ENCODE measurements around the gene CPNE4.
"Not testable (repeated sequence)": the region's sequence is repeated elsewhere in the genome, so short reads cannot be mapped to it uniquely, and the experiment has no call there.

CPNE4 gene

DNA sequence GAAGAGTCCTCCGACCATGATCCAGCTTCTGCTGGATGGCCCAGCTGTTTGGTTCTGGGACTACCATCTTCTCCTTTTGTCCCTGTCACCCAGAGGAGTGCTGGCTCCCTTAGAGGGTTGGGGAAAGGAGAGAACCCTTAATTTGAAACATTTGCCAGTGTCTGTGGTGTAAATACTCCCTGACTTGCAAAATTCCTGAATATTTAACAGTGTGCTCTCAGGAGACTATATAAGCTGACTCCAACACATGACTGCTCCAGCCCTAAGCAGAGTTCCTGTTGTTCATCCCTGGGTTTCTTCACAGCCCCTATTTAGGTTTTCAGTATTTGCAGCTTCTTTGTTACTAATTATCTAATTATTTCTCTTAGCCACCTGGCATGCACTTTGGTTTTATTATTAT lies 133.1 kb downstream of the CPNE4 start:
- Histone ChIP-seq H3K9ac (ENCODE audit: low read depth, low read length) (no peak overlapping the region), H3K9me3 (ENCODE audit: control insufficient read depth, insufficient read depth, low read length) (no peaks in the 10 kb centered on the region), H3K4me1 (ENCODE audit: insufficient read depth, low read length) (peaks cover 21% of the 10 kb centered on the region; the same call in 1 of the 2 replicates), H3K36me3 (ENCODE audit: insufficient read depth, low read length) (no peaks in the 10 kb centered on the region)

DNA sequence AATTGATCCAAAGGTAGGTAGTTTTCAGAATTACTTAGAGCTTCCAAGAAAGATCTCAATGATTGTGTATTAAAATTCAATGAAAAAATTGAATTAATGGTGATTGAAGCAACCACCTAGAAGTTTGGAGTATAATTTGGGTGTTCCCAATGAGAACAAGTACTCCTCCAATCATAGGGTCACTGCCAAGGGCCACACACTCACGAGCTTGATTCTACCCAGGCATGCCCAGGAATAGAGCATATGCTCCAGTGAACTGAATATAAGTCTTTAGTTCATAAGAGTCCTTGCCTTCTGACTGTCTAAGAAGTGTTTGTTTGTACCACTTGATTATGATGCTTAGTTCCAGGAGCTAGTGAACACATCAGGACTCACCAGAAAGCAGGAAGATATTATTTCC lies 133.9 kb downstream of the CPNE4 start:
- Histone ChIP-seq H3K9me3 (ENCODE audit: control insufficient read depth, insufficient read depth, low read length) (no peaks in the 10 kb centered on the region), H3K9ac (ENCODE audit: low read depth, low read length) (no peak overlapping the region), H3K36me3 (ENCODE audit: insufficient read depth, low read length) (no peaks in the 10 kb centered on the region), H3K4me1 (ENCODE audit: insufficient read depth, low read length) (peaks cover 21% of the 10 kb centered on the region; the same call in 1 of the 2 replicates)

DNA sequence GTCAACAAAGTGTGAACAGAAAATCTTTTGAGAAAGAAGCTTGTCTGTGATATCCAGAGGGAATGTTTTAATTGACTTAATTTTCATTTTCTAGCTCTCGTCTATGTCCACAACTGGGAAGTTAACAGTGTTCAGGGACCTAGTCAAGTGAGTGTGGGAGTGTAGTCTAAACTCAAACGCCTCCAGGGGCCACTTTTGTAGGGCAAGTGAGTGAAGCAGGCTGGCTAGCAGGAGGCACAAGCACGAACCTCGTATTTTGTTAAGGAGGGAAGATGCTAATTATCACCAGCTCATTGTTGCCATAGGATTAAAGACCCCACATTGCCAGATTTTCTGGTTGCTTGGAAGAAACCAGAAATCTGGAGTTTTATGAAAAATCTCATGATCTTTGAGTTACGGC lies 135.8 kb downstream of the CPNE4 start:
- H3K36me3 ChIP-seq (ENCODE audit: insufficient read depth, low read length): no peaks in the 10 kb centered on the region
- H3K9ac ChIP-seq (ENCODE audit: low read depth, low read length): no peak overlapping the region
- H3K4me1 ChIP-seq (ENCODE audit: insufficient read depth, low read length): peaks cover 19% of the 10 kb centered on the region; the same call in 1 of the 2 replicates
- H3K9me3 ChIP-seq (ENCODE audit: control insufficient read depth, insufficient read depth, low read length): no peaks in the 10 kb centered on the region

DNA sequence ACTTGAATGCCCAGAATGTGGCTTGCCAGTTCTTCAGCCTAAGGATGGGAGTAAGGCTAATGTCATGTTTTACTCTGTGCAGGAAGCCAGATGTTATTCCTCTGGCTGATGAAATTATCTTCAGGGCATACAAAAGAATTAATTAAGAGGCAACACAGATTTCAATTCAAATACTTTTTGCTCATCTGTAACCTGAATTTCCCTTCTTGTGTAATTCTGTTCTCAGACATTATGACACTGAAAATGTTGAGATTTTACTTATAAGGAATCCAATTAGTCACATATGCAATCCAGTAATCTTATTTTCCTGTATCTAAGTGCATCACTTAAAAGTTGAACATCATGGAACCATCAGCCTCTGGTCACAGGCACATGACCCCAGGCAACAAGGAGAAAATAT lies 136.5 kb downstream of the CPNE4 start:
- no peaks in the 10 kb centered on the region for H3K9me3 ChIP-seq (ENCODE audit: control insufficient read depth, insufficient read depth, low read length)
- peaks cover 13% of the 10 kb centered on the region; the same call in 1 of the 2 replicates for H3K4me1 ChIP-seq (ENCODE audit: insufficient read depth, low read length)
- no peak overlapping the region for H3K9ac ChIP-seq (ENCODE audit: low read depth, low read length)
- no peaks in the 10 kb centered on the region for H3K36me3 ChIP-seq (ENCODE audit: insufficient read depth, low read length)

DNA sequence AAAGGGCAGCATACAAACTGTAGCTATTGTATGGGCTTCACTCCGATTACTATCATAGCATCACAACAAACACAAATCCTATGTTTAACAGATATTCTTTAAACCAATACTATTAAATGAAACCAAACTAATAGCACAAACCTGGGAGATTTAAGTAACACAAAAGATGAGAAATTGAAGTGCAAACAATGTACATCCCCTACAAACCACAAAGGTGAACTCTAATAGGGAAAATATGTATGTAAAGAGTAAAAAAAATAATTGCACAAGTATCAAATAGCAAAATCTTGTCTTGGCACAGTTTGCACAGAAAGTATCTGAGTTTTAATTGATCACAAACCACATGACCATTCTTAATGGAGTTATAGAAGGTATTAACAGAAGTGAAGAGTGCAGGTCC lies 138.5 kb downstream of the CPNE4 start:
- Histone ChIP-seq H3K9me3 (ENCODE audit: control insufficient read depth, insufficient read depth, low read length) (no peaks in the 10 kb centered on the region), H3K9ac (ENCODE audit: low read depth, low read length) (no peak overlapping the region), H3K4me1 (ENCODE audit: insufficient read depth, low read length) (0 out of 2 replicates have a peak, but pooled peaks cover 7% of the 10 kb centered on the region), H3K36me3 (ENCODE audit: insufficient read depth, low read length) (no peaks in the 10 kb centered on the region)

DNA sequence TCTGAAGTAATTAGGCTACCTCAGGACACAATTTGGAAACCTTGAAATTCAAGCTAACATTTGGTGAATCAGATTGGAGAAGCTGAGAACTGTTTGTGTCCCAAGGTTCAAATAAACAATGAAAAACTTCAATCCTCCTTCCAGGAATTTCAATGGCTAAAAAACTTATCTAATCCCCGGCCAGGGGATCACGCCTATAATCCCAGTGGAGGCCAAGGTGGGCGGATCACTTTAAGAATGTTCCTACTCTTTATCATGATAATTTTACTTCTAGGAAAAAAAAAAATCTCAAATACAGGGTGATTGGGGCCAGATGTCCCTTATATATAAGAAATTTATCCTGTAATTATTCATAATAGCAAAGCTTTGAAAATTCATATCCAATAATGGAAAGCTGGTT lies 139.0 kb downstream of the CPNE4 start:
- Histone ChIP-seq H3K9ac (ENCODE audit: low read depth, low read length) (no peak overlapping the region), H3K9me3 (ENCODE audit: control insufficient read depth, insufficient read depth, low read length) (no peaks in the 10 kb centered on the region), H3K36me3 (ENCODE audit: insufficient read depth, low read length) (no peaks in the 10 kb centered on the region), H3K4me1 (ENCODE audit: insufficient read depth, low read length) (0 out of 2 replicates have a peak, but pooled peaks cover 7% of the 10 kb centered on the region)

DNA sequence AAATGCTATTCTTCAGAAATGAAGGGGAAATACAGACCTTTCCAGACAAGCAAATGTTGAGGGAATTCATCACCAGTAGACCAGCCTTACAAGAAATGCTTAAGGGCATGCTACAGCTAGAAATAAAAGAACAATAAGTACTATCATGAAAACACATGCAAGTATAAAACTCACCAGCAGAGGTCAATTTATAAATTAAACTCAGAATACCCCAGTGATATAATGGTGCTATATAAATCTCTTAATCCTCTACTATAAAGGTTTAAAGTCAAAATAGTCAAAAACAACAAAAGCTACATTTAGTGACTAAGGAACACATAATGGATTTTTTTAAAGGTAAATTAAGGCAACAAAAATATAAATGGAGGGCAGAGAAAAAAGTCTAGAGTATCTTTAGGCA lies 142.5 kb downstream of the CPNE4 start:
- H3K9me3 ChIP-seq (ENCODE audit: control insufficient read depth, insufficient read depth, low read length): no peaks in the 10 kb centered on the region
- H3K9ac ChIP-seq (ENCODE audit: low read depth, low read length): no peak overlapping the region
- no peaks in the 10 kb centered on the region for H3K4me1 ChIP-seq (ENCODE audit: insufficient read depth, low read length)
- H3K36me3 ChIP-seq (ENCODE audit: insufficient read depth, low read length): no peaks in the 10 kb centered on the region

DNA sequence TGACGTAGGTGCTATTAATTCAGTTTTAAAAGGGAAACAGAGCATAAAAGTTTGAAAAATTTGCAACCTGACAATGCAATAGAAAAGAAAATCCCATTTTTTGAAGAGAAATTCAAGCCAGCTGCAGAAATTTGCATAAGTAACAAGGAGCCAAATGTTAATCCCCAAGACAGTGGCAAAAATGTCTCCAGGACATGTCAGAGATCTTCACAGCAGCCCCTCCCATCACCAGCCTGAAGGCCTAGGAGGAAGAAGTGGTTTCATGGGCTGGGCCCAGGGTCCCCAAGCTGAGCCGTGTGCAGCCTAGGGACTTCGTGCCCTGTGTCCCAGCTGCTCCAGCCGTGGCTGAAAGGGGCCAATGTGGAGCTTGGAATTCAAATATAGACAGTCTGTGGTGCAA lies 148.9 kb downstream of the CPNE4 start:
- H3K36me3 ChIP-seq (ENCODE audit: insufficient read depth, low read length); H3K9ac ChIP-seq (ENCODE audit: low read depth, low read length); H3K9me3 ChIP-seq (ENCODE audit: control insufficient read depth, insufficient read depth, low read length); H3K4me1 ChIP-seq (ENCODE audit: insufficient read depth, low read length): not testable (repeated sequence)

DNA sequence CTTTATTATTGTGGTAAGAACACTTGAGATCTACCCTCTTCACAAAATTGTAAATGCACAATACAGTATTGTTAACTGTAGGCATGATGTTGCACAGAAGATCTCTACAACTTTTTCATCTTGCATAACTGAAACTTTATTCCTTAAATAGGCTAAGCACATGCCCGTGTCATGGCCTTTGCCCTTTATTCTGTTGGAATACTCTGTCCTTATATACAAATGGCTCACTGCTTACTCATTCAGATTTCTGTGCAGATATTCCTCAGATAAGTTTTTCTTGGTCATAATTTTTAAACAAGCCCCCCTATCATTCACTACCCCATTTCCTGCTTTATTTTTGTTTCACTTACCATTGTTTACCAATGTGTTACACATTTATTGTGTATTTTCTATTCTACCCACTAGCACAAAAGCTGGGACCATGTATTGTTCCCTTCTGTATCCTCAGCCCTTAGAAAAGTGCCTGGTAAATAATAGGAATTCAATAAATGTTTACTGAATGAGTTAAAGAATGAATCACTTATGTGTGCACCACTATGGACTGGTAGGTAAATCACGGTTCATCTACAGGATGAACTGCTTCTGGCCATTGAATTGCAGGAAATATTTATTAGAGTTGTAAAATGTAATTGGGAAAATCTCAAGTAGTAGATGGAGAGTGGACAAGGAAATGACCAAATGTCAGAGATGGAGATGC lies 151.0 kb downstream of the CPNE4 start:
- no peaks in the 10 kb centered on the region for H3K4me1 ChIP-seq (ENCODE audit: insufficient read depth, low read length)
- H3K9me3 ChIP-seq (ENCODE audit: control insufficient read depth, insufficient read depth, low read length): no peaks in the 10 kb centered on the region
- H3K36me3 ChIP-seq (ENCODE audit: insufficient read depth, low read length): no peaks in the 10 kb centered on the region
- H3K9ac ChIP-seq (ENCODE audit: low read depth, low read length): no peak overlapping the region

DNA sequence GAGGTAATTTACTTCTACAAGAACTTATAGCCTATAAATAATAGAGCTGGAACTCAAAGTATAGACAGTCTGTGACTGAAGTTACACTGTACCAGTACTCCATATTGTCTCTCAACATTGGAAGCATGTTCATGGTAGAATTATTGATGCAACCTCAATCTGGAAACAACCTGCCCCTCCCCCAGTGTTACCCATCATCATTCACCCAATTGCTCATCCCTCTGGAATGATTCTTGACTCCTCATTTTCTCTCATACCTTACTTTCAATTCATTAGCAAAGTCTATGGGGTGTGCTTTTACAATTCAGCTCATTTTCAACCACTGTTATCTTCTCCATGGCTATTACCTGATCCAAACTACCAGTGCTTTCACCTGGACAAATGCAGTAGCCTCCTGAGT lies 151.7 kb downstream of the CPNE4 start:
- Histone ChIP-seq H3K9me3 (ENCODE audit: control insufficient read depth, insufficient read depth, low read length) (no peaks in the 10 kb centered on the region), H3K4me1 (ENCODE audit: insufficient read depth, low read length) (no peaks in the 10 kb centered on the region), H3K36me3 (ENCODE audit: insufficient read depth, low read length) (no peaks in the 10 kb centered on the region), H3K9ac (ENCODE audit: low read depth, low read length) (no peak overlapping the region)

DNA sequence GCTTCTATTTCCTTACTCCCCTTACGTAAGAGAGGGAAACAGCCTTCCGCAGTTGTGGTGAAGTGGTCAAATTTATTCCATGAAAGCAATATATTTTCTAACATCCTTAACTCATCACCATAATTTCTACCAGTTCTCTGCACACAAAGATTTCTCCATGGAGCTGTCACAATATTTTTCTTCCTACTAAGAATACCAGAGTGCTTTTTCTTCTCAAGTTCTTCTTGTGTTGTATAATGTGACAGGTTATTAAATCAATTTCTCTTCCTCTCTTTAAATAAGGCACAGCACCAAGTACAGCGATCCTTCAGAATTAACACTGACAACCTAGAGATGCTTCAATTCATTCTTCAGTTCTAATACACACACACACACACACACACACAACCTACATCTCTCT lies 153.0 kb downstream of the CPNE4 start:
- Histone ChIP-seq H3K4me1 (ENCODE audit: insufficient read depth, low read length) (no peaks in the 10 kb centered on the region), H3K36me3 (ENCODE audit: insufficient read depth, low read length) (no peaks in the 10 kb centered on the region), H3K9ac (ENCODE audit: low read depth, low read length) (no peak overlapping the region), H3K9me3 (ENCODE audit: control insufficient read depth, insufficient read depth, low read length) (no peaks in the 10 kb centered on the region)

DNA sequence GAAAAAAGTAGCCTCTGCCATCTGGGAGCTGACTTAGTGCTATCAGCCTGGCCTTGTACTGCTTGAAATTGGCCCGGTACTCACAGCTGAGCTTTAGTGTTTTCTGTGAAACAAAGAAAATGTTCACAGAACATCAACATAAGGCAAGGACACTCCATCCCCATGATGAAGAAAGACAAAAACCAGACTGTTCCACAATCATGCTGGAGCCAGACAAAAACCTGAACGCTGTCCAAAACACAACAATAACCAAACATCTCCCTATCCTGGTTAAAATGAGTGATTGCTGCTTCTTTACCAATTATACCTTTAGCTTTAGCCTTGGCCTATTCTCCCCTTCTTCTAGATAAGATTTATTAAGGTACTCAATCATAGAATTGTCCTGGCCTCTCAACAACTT lies 153.9 kb downstream of the CPNE4 start:
- Histone ChIP-seq H3K36me3 (ENCODE audit: insufficient read depth, low read length) (no peaks in the 10 kb centered on the region), H3K9ac (ENCODE audit: low read depth, low read length) (no peak overlapping the region), H3K9me3 (ENCODE audit: control insufficient read depth, insufficient read depth, low read length) (no peaks in the 10 kb centered on the region)

DNA sequence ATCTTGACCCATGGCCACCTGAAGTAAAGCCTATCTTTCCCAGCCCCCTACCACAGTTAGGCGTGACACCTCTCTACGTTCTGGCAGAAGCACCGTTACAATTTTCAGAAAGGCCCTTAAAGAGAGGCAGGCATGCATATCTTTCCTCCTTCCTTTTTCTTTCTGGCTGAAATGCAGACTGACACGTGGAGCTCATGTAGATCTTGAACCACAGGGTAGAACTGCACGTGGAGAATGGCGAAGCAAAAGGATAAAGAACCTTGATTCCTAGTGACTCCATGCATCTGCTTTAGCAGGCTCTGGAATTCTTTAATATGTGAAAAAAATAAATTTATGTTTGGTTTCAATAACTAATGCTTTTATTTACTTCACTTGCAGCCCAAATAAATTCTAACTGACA lies 166.6 kb downstream of the CPNE4 start:
- Histone ChIP-seq H3K36me3 (ENCODE audit: insufficient read depth, low read length) (no peaks in the 10 kb centered on the region), H3K9me3 (ENCODE audit: control insufficient read depth, insufficient read depth, low read length) (no peaks in the 10 kb centered on the region), H3K4me1 (ENCODE audit: insufficient read depth, low read length) (peaks cover 3% of the 10 kb centered on the region; the same call in 1 of the 2 replicates), H3K9ac (ENCODE audit: low read depth, low read length) (no peak overlapping the region)

More for the DNA sequence above, 153.9 kb downstream of the CPNE4 start:
- H3K4me1 ChIP-seq (ENCODE audit: insufficient read depth, low read length): no peaks in the 10 kb centered on the region

DNA sequence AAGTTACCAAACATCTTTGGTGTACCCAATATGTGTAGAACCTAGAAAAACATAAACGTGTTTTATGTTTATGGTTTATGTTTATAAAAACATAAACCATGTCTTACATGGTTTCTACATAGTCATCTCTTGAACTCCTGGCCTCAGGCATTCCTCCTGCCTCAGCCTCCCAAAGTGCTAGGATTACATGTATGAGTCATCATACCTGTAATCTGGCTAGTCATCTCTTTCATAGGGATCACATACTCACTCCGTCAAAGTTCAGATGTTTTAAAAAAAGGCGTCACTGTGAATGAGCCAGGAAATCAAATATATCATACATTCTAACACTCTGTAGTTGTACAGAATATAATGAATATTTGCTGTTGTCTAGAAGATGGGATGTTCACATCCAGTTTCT lies 178.6 kb downstream of the CPNE4 start:
- H3K36me3 ChIP-seq (ENCODE audit: insufficient read depth, low read length): no peaks in the 10 kb centered on the region
- no peaks in the 10 kb centered on the region for H3K9me3 ChIP-seq (ENCODE audit: control insufficient read depth, insufficient read depth, low read length)
- H3K9ac ChIP-seq (ENCODE audit: low read depth, low read length): no peak overlapping the region
- H3K4me1 ChIP-seq (ENCODE audit: insufficient read depth, low read length): no peaks in the 10 kb centered on the region

DNA sequence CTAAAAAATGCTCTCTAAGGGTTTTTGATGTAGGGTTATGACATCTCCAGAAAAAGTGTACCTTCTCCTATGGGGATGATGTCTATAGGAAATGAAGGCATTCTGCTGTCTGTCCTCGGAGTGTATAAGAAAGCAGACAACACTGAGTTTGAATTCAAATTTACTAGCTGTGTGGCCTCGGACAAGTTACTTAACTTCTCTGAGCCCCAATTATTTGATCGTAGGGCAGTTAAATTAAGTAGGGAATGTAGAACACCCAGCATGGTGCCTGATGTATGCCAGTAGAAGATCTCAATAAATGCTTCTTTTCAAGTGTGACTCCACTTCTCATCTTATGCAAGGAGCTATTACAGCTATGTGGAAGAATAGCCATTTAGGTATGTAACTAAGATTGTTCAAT lies 184.6 kb downstream of the CPNE4 start:
- H3K36me3 ChIP-seq (ENCODE audit: insufficient read depth, low read length): no peaks in the 10 kb centered on the region
- no peaks in the 10 kb centered on the region for H3K4me1 ChIP-seq (ENCODE audit: insufficient read depth, low read length)
- no peak overlapping the region for H3K9ac ChIP-seq (ENCODE audit: low read depth, low read length)

More for the DNA sequence above, 184.6 kb downstream of the CPNE4 start:
- H3K9me3 ChIP-seq (ENCODE audit: control insufficient read depth, insufficient read depth, low read length): no peaks in the 10 kb centered on the region
